IMR-90 (cell line): ENCODE results near the gene TNFSF9. TPM values are rescaled to one million over a fixed set of nuclear protein-coding genes. Genes with fewer than 3 reads are reported as not detected.

Source experiments
- ATAC-seq: fragments of 200-7000 bp; cut with Tn5 transposase; 2 replicates; pipeline ENCODE4 v1.9.1; 2020; ENCODE audit warnings: low read depth, mild to moderate bottlenecking, moderate library complexity
- BruUV-seq: library from RNA; stranded (reverse); fragments of 400-500 nt; replicated peaks from 2 replicates; lab custom pipeline; 2021; lab: Mats Ljungman, UMichigan
- CTCF ChIA-PET: fragments of 300-600 bp; formaldehyde crosslinking; extraction: SDS; loops from one replicate; lab custom pipeline; 2021; ENCODE audit warnings: antibody characterized with exemption; lab: Yijun Ruan, JAX
- POLR2A ChIA-PET: fragments of 300-600 bp; sonication (Branson Sonifier 250); formaldehyde crosslinking; loops from one replicate; lab custom pipeline; 2022; ENCODE audit warnings: antibody characterized with exemption; ENCODE audit not compliant: unreplicated experiment; lab: Charles Lee
- DNase-seq: peaks from one replicate; pipeline ENCODE4 v3.0.0; 2013
- H2AFZ ChIP-seq: replicated peaks from 2 replicates; pipeline ENCODE3; 2013; ENCODE audit warnings: low read length, mild to moderate bottlenecking; ENCODE audit not compliant: poor library complexity
- H2AK5ac ChIP-seq: 2 replicates; pipeline ENCODE4 v1.6.1; 2013; ENCODE audit warnings: low read depth, low read length, inconsistent platforms
- H2AK9ac ChIP-seq: replicated peaks from 2 replicates; pipeline ENCODE3; 2013; ENCODE audit warnings: mild to moderate bottlenecking, low read depth, low read length, moderate library complexity; ENCODE audit not compliant: poor library complexity
- H2BK120ac ChIP-seq: 2 replicates; pipeline ENCODE4 v1.6.1; 2013; ENCODE audit warnings: low read depth, low read length, inconsistent platforms
- H2BK15ac ChIP-seq: 3 replicates; pipeline ENCODE4 v1.6.1; 2013; ENCODE audit warnings: low read depth, low read length, inconsistent platforms
- H2BK20ac ChIP-seq: 2 replicates; pipeline ENCODE4 v1.6.1; 2013; ENCODE audit warnings: low read depth, mild to moderate bottlenecking, inconsistent platforms, low read length, moderate library complexity
- H2BK5ac ChIP-seq: 2 replicates; pipeline ENCODE4 v1.6.1; 2013; ENCODE audit warnings: mild to moderate bottlenecking, low read depth, low read length, inconsistent platforms; ENCODE audit not compliant: poor library complexity, severe bottlenecking
- H3K14ac ChIP-seq: replicated peaks from 2 replicates; pipeline ENCODE4 v1.6.1; 2013; ENCODE audit warnings: low read depth, low read length, inconsistent platforms
- H3K18ac ChIP-seq: 2 replicates; pipeline ENCODE4 v1.6.1; 2013; ENCODE audit warnings: low read depth, low read length, control low read depth
- H3K23ac ChIP-seq: 2 replicates; pipeline ENCODE4 v1.6.1; 2013; ENCODE audit warnings: low read depth, low read length, inconsistent platforms
- H3K27ac ChIP-seq: 2 replicates; pipeline ENCODE4 v1.5.1; 2013; ENCODE audit warnings: mild to moderate bottlenecking, control low read depth, low read length; ENCODE audit not compliant: insufficient read depth
- H3K27me3 ChIP-seq: 2 replicates; pipeline ENCODE4 v1.6.1; 2013; ENCODE audit warnings: low read length; ENCODE audit not compliant: control insufficient read depth, insufficient read depth
- H3K36me3 ChIP-seq: 2 replicates; pipeline ENCODE4 v1.6.1; 2013; ENCODE audit warnings: low read length, mixed read lengths; ENCODE audit not compliant: control insufficient read depth, insufficient read depth
- H3K4ac ChIP-seq: 2 replicates; pipeline ENCODE4 v1.6.1; 2013; ENCODE audit warnings: low read depth, low read length, inconsistent platforms
- H3K4me1 ChIP-seq: 2 replicates; pipeline ENCODE4 v1.6.1; 2013; ENCODE audit warnings: low read length, mixed read lengths; ENCODE audit not compliant: control insufficient read depth, insufficient read depth
- H3K4me2 ChIP-seq: 2 replicates; pipeline ENCODE4 v1.6.1; 2013; ENCODE audit warnings: low read depth, mild to moderate bottlenecking, control low read depth, low read length, moderate library complexity
- H3K4me3 ChIP-seq: 2 replicates; pipeline ENCODE4 v1.5.1; 2013; ENCODE audit warnings: low read depth, mild to moderate bottlenecking, control low read depth, low read length, moderate library complexity; ENCODE audit not compliant: insufficient read depth
- H3K56ac ChIP-seq: 2 replicates; pipeline ENCODE4 v1.6.1; 2013; ENCODE audit warnings: low read length, inconsistent platforms; ENCODE audit not compliant: insufficient read depth; ENCODE audit errors: extremely low read depth
- H3K79me1 ChIP-seq, 2 experiments: 2 replicates each; pipeline ENCODE4 v1.6.1; 2013; ENCODE audit warnings: low read length in 2 of 2, inconsistent platforms in 1 of 2, low read depth in 1 of 2
- H3K9ac ChIP-seq: 2 replicates; pipeline ENCODE4 v1.6.1; 2013; ENCODE audit warnings: low read depth, low read length, control low read depth
- H3K9me1 ChIP-seq: 2 replicates; pipeline ENCODE4 v1.6.1; 2013; ENCODE audit warnings: low read length, inconsistent platforms; ENCODE audit not compliant: insufficient read depth
- H3K9me3 ChIP-seq: 2 replicates; pipeline ENCODE4 v1.6.1; 2013; ENCODE audit warnings: low read length; ENCODE audit not compliant: control insufficient read depth, insufficient read depth
- H4K20me1 ChIP-seq: 2 replicates; pipeline ENCODE4 v1.6.1; 2013; ENCODE audit warnings: low read length, inconsistent platforms; ENCODE audit not compliant: insufficient read depth
- H4K5ac ChIP-seq: 2 replicates; pipeline ENCODE4 v1.6.1; 2013; ENCODE audit warnings: mild to moderate bottlenecking, low read depth, low read length, control low read depth
- H4K8ac ChIP-seq, 2 experiments: 2 replicates each; pipeline ENCODE4 v1.6.1; 2013; ENCODE audit warnings: low read depth in 2 of 2, low read length in 2 of 2, control low read depth in 1 of 2, inconsistent platforms in 1 of 2
- H4K91ac ChIP-seq: 2 replicates; pipeline ENCODE4 v1.6.1; 2013; ENCODE audit warnings: low read depth, low read length, inconsistent platforms; ENCODE audit not compliant: insufficient read depth
- BHLHE40 ChIP-seq: fragments of 150-350 bp; IDR thresholded peaks from 2 replicates; pipeline ENCODE4 v1.6.1; 2016; ENCODE audit warnings: mild to moderate bottlenecking, low read depth, low read length
- CHD1 ChIP-seq: IDR thresholded peaks from 2 replicates; pipeline ENCODE4 v1.6.1; 2012; ENCODE audit warnings: low read depth, low read length, improper control_type of control experiment
- FOS ChIP-seq: fragments of 150-350 bp; IDR thresholded peaks from 2 replicates; pipeline ENCODE4 v1.6.1; 2016; ENCODE audit warnings: low read depth, low read length
- MAFK ChIP-seq: IDR thresholded peaks from 2 replicates; pipeline ENCODE4 v1.6.1; 2012; ENCODE audit warnings: low read depth, low read length, improper control_type of control experiment
- MAZ ChIP-seq: IDR thresholded peaks from 2 replicates; pipeline ENCODE4 v1.6.1; 2012; ENCODE audit warnings: low read depth, mild to moderate bottlenecking, low read length, improper control_type of control experiment, moderate library complexity, borderline replicate concordance
- MXI1 ChIP-seq: IDR thresholded peaks from 2 replicates; pipeline ENCODE4 v1.6.1; 2012; ENCODE audit warnings: low read depth, mild to moderate bottlenecking, low read length, moderate library complexity, borderline replicate concordance
- RAD21 ChIP-seq: IDR thresholded peaks from 2 replicates; pipeline ENCODE4 v1.6.1; 2012; ENCODE audit warnings: low read length, improper control_type of control experiment
- RCOR1 ChIP-seq: IDR thresholded peaks from 2 replicates; pipeline ENCODE4 v1.6.1; 2012; ENCODE audit warnings: mild to moderate bottlenecking, low read length, improper control_type of control experiment; ENCODE audit not compliant: insufficient replicate concordance
- RFX5 ChIP-seq: IDR thresholded peaks from 2 replicates; pipeline ENCODE4 v1.8.0; 2012; ENCODE audit warnings: low read depth, mild to moderate bottlenecking, low read length, moderate library complexity
- SMC3 ChIP-seq: fragments of 150-350 bp; IDR thresholded peaks from 2 replicates; pipeline ENCODE4 v1.6.1; 2016; ENCODE audit warnings: low read depth, mild to moderate bottlenecking, antibody characterized with exemption, low read length, moderate library complexity
- WGBS, 2 experiments: methylation state at CpG; one replicate each; pipeline versions ENCODE4 v1.1.5 to v1.1.7; 2013; ENCODE audit warnings: missing lambda C conversion rate in 2 of 2; ENCODE audit not compliant: insufficient read length in 1 of 2; ENCODE audit errors: extremely low coverage in 2 of 2; 5-methylcytosine and 5-hydroxymethylcytosine counted together
- dilution Hi-C: fragments of 300-500 bp; cut with HindIII; formaldehyde crosslinking; loops from one replicate; pipeline ENCODE4 v1.14.3; 2018; ENCODE audit warnings: low sequenced_read_pairs; ENCODE audit not compliant: unreplicated experiment
- in situ Hi-C: fragments of 300-500 bp; cut with MboI; formaldehyde crosslinking; loops from 3 replicates; pipeline ENCODE4 v1.14.3; 2019; ENCODE audit warnings: low sequenced_read_pairs, inconsistent platforms, mixed read lengths
- intact Hi-C: fragments of 100-400 bp; cut with micrococcal nuclease; formaldehyde crosslinking; loops from 2 replicates; pipeline ENCODE4 v1.10.0; 2022
- polyA plus RNA-seq, 3 experiments: library from polyadenylated mRNA; depleted of rRNA; stranded (reverse); fragments of >200 nt; gene quantifications; 2 replicates each; pipeline ENCODE4 v1.2.3, GENCODE V29; 2012; ENCODE audit warnings: low replicate concordance in 1 of 3
- total RNA-seq: library from RNA; depleted of rRNA; stranded (reverse); fragments of >200 nt; gene quantifications from 2 replicates; pipeline ENCODE4 v1.2.3, GENCODE V29; 2012
- TF ChIP-seq, protein P1 (sequence below): fragments of 150-350 bp; IDR thresholded peaks from 2 replicates; pipeline ENCODE4 v1.6.1; 2016; ENCODE audit warnings: low read depth, mild to moderate bottlenecking, low read length, moderate library complexity, borderline replicate concordance
- TF ChIP-seq, protein P2 (sequence below): fragments of 150-350 bp; IDR thresholded peaks from 2 replicates; pipeline ENCODE4 v1.6.1; 2017; ENCODE audit warnings: mild to moderate bottlenecking, antibody characterized with exemption, low read length, low read depth
- TF ChIP-seq, protein P3 (sequence below): conservative IDR thresholded peaks from 2 replicates; pipeline ENCODE4 v1.5.1; 2012; ENCODE audit warnings: mild to moderate bottlenecking, low read depth, low read length, improper control_type of control experiment

TNFSF9 gene
- total and polyA plus RNA-seq, 2 of the 4 experiments (the other 2 are of a cell fraction): 0.10 TPM; not detected in 1

DNA sequence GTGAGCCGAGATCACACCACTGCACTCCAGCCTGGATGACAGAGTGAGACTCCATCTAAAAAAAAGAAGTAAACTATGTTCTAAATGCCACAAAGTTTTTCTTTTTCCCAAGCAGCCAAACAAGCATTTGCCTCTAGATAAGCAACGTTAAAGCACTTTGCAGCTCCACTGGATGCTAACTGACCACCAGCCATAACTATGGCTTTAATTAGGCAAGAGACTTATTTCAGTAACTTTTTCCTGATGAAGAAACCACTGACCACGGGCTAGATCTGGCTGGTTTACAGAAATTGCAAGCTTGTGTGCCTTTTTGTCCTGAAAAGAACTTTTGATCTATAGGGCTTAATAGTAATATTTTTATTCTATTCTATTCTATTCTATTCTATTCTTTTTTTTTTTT, 38.0 kb downstream of the TNFSF9 start:
- Histone ChIP-seq H3K56ac (no peak overlapping the region), H3K4me3 (no peak overlapping the region), H3K9ac (no peak overlapping the region), H3K9me1 (no peaks in the 10 kb centered on the region), H3K36me3 (no peaks in the 10 kb centered on the region), H3K4me1 (no peaks in the 10 kb centered on the region), H3K79me1 (no peaks in the 10 kb centered on the region), H2BK5ac (no peak overlapping the region), H3K4me2 (no peak overlapping the region), H3K23ac (no peak overlapping the region), H2AK9ac (no peak overlapping the region), H3K4ac (no peak overlapping the region), H3K27me3 (no peaks in the 10 kb centered on the region), H2AK5ac (no peak overlapping the region), H3K14ac (no peak overlapping the region), H2BK20ac (no peak overlapping the region), H3K18ac (no peak overlapping the region), H4K91ac (no peak overlapping the region), H2BK120ac (no peak overlapping the region), H2AFZ (no peak overlapping the region), H3K9me3 (peaks cover 2% of the 10 kb centered on the region; the same call in 1 of the 2 replicates), H4K5ac (no peak overlapping the region), H3K27ac (no peak overlapping the region), H2BK15ac (no peak overlapping the region), H4K8ac (no peak overlapping the region), H4K20me1 (no peaks in the 10 kb centered on the region)
- BruUV-seq: no TSS peak
- intact Hi-C loops (no loop called here), in situ Hi-C loops (no loop called here), dilution Hi-C loops (no loop called here)
- DNase-seq (no peak), ATAC-seq (no peak)
- CTCF ChIA-PET: no interaction called here
- TF ChIP-seq BHLHE40 (no peak), CHD1 (no peak), RFX5 (no peak), MAZ (no peak), SMC3 (no peak), MXI1 (no peak), RAD21 (no peak), RCOR1 (no peak), FOS (no peak), MAFK (no peak)
- TF ChIP-seq, protein P1, sequence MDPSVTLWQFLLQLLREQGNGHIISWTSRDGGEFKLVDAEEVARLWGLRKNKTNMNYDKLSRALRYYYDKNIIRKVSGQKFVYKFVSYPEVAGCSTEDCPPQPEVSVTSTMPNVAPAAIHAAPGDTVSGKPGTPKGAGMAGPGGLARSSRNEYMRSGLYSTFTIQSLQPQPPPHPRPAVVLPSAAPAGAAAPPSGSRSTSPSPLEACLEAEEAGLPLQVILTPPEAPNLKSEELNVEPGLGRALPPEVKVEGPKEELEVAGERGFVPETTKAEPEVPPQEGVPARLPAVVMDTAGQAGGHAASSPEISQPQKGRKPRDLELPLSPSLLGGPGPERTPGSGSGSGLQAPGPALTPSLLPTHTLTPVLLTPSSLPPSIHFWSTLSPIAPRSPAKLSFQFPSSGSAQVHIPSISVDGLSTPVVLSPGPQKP: no peak
- TF ChIP-seq, protein P2, sequence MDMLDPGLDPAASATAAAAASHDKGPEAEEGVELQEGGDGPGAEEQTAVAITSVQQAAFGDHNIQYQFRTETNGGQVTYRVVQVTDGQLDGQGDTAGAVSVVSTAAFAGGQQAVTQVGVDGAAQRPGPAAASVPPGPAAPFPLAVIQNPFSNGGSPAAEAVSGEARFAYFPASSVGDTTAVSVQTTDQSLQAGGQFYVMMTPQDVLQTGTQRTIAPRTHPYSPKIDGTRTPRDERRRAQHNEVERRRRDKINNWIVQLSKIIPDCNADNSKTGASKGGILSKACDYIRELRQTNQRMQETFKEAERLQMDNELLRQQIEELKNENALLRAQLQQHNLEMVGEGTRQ: no peak
- TF ChIP-seq, protein P3, sequence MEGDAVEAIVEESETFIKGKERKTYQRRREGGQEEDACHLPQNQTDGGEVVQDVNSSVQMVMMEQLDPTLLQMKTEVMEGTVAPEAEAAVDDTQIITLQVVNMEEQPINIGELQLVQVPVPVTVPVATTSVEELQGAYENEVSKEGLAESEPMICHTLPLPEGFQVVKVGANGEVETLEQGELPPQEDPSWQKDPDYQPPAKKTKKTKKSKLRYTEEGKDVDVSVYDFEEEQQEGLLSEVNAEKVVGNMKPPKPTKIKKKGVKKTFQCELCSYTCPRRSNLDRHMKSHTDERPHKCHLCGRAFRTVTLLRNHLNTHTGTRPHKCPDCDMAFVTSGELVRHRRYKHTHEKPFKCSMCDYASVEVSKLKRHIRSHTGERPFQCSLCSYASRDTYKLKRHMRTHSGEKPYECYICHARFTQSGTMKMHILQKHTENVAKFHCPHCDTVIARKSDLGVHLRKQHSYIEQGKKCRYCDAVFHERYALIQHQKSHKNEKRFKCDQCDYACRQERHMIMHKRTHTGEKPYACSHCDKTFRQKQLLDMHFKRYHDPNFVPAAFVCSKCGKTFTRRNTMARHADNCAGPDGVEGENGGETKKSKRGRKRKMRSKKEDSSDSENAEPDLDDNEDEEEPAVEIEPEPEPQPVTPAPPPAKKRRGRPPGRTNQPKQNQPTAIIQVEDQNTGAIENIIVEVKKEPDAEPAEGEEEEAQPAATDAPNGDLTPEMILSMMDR: no peak
- WGBS, 2 experiments: 83% methylated on average over 1 of the region's 3 CpGs; no CpG with 5 or more reads in 1 of the 2 experiments
- POLR2A ChIA-PET: no interaction called here
